ENCODE measurements around the gene HLTF.

HLTF gene

DNA sequence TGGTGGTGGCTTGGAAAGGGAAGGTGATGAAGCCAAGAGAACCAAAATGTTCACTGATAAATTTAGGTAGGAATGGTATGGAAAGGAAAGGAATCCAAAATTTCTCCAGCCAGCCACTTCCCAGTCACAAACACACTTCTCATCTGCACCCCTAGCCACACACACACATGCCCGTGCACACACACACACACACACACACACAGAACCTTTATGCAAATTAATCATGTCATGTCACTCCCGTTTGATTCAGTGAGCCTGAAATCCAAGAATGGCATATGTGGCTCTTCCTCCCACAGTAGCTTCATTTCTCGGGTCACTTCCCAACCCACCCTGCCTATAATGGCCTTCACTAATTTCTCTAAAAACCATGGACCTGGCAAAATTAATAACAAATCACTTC is 3.1 kb upstream of the HLTF start:
- FAIRE-seq (no peak), DNase-seq (ENCODE audit: insufficient read length, low spot score) (no peak)
- TF ChIP-seq, protein P1, sequence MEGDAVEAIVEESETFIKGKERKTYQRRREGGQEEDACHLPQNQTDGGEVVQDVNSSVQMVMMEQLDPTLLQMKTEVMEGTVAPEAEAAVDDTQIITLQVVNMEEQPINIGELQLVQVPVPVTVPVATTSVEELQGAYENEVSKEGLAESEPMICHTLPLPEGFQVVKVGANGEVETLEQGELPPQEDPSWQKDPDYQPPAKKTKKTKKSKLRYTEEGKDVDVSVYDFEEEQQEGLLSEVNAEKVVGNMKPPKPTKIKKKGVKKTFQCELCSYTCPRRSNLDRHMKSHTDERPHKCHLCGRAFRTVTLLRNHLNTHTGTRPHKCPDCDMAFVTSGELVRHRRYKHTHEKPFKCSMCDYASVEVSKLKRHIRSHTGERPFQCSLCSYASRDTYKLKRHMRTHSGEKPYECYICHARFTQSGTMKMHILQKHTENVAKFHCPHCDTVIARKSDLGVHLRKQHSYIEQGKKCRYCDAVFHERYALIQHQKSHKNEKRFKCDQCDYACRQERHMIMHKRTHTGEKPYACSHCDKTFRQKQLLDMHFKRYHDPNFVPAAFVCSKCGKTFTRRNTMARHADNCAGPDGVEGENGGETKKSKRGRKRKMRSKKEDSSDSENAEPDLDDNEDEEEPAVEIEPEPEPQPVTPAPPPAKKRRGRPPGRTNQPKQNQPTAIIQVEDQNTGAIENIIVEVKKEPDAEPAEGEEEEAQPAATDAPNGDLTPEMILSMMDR (IDR thresholded peaks at IDR 0.05; ENCODE audit: insufficient read depth, missing control alignments): no peak

DNA sequence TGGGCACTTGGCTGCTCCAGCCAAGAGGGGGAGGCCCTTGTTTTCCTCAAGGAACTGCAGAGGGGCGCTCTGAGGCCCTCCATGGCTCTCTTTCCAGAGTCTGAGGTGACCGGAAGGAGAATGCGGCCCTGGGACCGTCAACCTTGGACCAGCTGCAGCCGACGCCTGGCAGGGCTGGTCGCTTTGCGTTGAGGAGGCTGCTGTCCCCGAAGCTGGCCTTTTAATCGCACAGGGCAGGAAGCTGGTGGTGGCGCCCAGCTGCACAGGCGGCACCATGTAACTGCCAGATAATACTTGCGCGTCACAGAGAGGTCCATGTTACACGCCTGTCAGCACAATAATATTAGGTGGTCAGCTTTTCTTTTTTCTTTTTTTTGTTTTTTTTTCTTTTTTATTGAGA is 875 bp upstream of the HLTF start:
- FAIRE-seq (no peak), DNase-seq (ENCODE audit: insufficient read length, low spot score) (no peak)
- TF ChIP-seq, protein P1 (IDR thresholded peaks at IDR 0.05; ENCODE audit: insufficient read depth, missing control alignments): no peak

DNA sequence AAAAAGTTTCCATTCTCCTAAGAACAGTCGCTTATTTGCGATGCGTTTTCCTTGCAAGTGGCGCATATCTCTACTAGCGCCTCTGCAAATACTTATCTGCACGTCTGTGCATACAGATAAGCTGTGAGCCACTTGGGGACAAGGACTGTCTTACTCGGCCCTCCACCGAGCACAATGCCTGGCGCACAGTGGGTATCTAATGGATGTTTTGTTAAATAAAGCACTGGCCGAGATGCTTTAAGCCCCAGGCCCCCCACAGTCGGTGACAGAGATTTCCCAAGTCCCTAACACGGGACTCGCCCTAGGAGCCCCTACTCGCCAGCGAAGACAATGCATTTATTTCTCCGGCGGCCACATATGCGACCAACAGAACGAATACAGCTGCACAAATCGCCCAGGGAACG is 503 bp downstream of the HLTF start:
- FAIRE-seq (no peak), DNase-seq (ENCODE audit: insufficient read length, low spot score) (peak; percentile 24)
- TF ChIP-seq, protein P1 (IDR thresholded peaks at IDR 0.05; ENCODE audit: insufficient read depth, missing control alignments): no peak

DNA sequence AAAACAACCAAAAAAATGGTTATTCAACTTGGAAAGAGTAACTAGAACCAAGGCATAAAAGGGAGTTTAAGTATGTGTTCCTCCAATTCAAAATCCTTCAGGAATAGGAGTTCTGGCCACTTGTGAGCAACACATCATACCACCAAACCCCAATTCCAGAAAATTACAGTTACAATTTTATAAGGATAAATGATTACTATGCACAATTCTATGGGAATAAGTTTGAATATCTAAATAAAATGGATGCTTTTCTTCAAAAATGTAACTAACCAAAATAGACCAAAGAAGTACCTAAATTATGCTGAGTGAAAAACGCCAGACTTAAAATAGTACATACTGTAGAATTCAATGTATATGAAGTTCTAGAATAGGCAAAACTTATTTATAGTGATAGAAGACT is 4.6 kb downstream of the HLTF start:
- FAIRE-seq: no peak
- TF ChIP-seq, protein P1 (IDR thresholded peaks at IDR 0.05; ENCODE audit: insufficient read depth, missing control alignments): no peak
- DNase-seq (ENCODE audit: insufficient read length, low spot score): no peak

DNA sequence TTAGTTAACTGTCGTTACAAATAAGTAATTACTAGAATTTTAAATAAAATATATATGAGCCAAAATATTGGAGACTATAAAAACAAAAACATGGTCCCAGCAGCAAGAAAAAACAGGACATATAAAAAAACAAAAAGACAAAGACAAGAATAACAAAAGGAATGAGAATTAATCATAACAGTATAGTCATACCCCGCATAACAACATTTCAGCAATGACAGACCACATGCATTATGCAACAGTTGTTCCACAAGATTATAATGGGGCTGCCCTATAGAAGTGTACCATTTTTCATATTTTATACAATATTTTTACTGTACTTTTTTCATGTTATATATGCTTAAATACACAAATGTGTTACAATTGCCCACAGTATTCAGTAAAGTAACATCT is 5.6 kb downstream of the HLTF start:
- TF ChIP-seq, protein P1 (IDR thresholded peaks at IDR 0.05; ENCODE audit: insufficient read depth, missing control alignments): no peak
- FAIRE-seq (no peak), DNase-seq (ENCODE audit: insufficient read length, low spot score) (no peak)

DNA sequence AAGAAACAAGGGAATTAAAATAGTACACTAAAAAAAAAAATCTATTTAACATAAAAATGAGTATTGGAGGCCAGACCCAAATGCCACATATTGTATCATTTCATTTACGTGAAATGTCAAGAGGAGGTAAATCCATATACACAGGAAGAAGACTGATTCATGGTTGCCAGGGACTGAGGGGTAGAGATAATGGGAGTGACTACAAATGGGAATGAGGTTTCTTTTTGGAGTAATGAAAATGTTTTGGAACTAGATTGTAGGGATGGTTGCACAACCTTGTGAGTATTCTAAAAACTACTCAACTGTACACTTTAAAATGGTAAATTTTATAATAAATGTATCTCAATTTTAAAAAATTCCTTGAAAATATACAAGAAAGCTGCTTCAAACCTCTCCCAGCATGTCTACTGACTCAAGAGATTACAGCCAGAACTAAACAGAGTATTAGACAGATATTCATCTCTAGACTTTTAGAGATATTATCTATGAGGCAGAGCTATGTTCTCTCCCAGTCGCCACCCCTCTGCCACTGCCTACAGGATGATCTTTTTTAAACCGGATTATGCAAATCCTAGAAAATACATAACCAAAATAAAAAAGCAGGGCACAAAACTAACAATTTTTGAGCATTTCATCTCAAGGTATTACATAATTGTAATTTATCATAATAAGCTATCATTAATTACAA is 6.2 kb downstream of the HLTF start:
- DNase-seq (ENCODE audit: insufficient read length, low spot score): peak; percentile 31
- peak; percentile 60 for FAIRE-seq
- TF ChIP-seq, protein P1 (IDR thresholded peaks at IDR 0.05; ENCODE audit: insufficient read depth, missing control alignments): no peak

DNA sequence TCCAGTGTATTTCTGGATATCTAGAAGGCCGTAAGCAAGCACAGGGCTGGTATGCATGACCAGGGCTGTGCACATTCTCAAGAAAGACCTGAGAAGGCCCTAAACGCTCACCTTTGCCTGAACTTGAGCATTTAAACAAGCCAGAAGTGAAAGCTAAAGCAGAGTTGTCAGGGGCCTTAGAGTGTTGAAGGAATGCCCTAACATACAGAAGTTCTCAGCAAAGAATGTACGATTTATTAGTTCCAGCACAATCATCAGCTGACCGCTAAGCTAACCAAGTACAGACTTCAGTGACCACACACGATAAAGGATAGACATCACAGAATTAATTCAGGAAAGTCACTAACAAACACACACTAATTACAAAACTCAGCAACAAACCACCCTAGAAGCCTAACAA is 8.7 kb downstream of the HLTF start:
- no peak for DNase-seq (ENCODE audit: insufficient read length, low spot score)
- no peak for FAIRE-seq
- TF ChIP-seq, protein P1 (IDR thresholded peaks at IDR 0.05; ENCODE audit: insufficient read depth, missing control alignments): no peak
